HG03558 (cell line): ENCODE data around the gene KRT35.

ENCODE experiments used
- ATAC-seq: cut with Tn5 transposase; IDR thresholded peaks from one replicate; pipeline ENCODE4 v1.9.1; 2021; ENCODE audit warnings: moderate number of reproducible peaks; ENCODE audit not compliant: unreplicated experiment; ENCODE audit errors: extremely low read depth

The KRT35 gene

DNA sequence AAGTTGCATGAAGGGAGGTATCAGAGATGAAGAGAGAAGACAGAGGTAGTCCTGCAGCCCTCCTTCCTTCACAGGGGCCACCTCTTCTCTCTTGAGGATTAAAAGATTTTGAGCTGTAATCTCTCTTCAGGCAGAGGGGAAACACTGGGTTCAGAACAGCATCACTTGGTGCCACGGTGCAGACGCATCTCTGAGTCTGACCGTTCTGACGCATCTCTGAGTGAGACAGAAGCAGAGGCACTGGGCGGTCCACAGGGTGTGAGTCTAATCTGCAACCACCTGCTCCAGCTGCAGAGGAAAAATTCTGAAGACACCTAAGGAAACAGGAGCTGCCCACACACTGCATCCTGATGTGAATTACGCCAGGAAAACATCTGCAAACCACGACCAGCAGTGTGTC is 51.3 kb downstream of the KRT35 start:
- ATAC-seq = no peak

DNA sequence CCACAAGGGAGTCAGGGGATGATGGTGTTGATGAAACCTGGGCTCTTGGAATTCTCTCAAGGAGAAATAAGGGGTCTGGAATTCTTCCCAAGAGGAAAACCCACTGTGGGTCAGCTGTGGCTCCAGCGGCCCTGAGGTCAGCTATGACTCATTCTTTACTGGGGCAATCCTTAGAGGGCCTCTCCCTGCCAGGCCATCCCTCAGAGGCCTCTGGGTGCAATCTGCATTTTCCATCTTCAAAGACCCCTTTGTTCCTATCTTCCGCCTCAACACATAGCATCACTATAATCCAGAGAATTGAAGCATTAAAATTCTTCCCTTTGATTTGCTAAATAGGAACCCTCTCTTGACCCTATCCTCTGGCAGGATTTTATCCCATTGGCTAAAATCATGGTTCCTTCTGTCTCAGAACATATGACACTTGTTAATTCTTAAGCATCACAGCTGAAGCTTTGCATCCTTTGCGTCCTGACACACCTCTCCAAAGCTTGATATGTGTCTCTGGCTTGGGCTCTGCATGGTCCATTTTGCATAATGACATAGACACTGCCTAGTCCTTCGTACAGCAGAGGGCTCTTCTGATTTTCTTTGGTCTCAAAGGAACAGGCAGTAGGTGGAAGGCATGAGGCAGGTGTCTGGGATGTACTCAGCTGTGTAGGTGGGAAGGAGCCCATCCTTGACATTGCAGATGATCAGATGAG is 52.2 kb downstream of the KRT35 start:
- ATAC-seq = no peak
